ENCODE measurements around the gene PNPT1. TPM values are rescaled to one million over a fixed set of nuclear protein-coding genes. Genes with fewer than 3 reads are reported as not detected.

The PNPT1 gene
- total RNA-seq, 1 donor from 2014 or later = 29.0 TPM

DNA sequence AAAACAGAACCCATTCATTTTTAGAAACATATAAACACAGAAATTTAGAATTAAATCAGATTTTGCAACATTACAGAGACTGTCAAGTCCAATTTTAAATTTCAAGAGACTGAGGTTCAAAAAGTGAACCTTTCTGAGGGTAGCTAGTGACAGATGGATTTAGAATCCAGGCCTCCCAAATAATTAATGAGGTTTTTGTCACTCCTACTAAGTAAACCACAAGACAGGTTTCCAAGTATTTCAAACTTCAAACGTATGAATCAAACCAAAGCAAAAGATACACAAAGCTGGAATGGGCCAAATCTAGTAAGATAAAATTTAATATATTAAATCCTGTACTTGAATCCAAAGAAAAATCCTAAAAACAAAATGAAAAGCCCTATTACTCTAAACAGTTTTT lies 101.5 kb downstream of the PNPT1 start:
- Mint-ChIP-seq H3K4me3 (no peak overlapping the region), H3K36me3 (peaks cover 6% of the 10 kb centered on the region), H3K27me3 (no peaks in the 10 kb centered on the region), H3K9me3 (no peaks in the 10 kb centered on the region), H3K4me1 (ENCODE audit: unreplicated experiment) (no peaks in the 10 kb centered on the region), H3K27ac (no peak overlapping the region)
- no peak for DNase-seq (ENCODE audit: extremely low spot score, unreplicated experiment)
- TF ChIP-seq, protein P1, sequence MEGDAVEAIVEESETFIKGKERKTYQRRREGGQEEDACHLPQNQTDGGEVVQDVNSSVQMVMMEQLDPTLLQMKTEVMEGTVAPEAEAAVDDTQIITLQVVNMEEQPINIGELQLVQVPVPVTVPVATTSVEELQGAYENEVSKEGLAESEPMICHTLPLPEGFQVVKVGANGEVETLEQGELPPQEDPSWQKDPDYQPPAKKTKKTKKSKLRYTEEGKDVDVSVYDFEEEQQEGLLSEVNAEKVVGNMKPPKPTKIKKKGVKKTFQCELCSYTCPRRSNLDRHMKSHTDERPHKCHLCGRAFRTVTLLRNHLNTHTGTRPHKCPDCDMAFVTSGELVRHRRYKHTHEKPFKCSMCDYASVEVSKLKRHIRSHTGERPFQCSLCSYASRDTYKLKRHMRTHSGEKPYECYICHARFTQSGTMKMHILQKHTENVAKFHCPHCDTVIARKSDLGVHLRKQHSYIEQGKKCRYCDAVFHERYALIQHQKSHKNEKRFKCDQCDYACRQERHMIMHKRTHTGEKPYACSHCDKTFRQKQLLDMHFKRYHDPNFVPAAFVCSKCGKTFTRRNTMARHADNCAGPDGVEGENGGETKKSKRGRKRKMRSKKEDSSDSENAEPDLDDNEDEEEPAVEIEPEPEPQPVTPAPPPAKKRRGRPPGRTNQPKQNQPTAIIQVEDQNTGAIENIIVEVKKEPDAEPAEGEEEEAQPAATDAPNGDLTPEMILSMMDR (conservative IDR thresholded peaks at IDR 0.05) = no peak

DNA sequence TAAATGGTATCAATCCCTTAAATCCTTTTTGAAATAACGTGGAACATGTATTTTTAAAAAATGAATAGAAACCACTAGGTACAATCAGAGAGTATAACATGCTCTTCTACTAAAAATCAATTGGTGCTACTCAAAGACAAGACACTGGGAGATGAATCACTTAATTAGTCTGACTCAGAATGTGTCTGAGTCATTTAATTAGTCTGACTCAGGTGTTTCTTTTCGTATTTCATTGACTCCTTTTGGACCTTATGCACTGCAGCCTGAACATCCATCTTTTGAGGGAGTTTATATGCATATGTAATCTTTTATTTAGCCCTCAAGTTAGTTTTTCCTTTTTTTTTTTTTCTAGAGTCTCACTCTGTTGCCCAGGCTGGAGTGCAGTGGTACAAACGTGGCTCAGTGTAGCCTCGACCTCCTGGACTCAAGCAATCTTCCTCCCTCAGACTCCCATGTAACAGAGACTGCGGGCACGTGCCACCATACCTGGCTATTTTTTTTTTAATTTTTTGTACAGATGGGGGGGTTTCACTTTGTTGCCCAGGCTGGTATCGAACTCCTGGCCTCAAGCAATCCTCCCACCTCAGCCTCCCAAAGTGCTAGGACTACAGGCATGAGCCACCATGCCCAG lies 102.7 kb downstream of the PNPT1 start:
- no peak overlapping the region for H3K27ac Mint-ChIP-seq
- TF ChIP-seq, protein P1 (conservative IDR thresholded peaks at IDR 0.05) = no peak
- no peaks in the 10 kb centered on the region for H3K9me3 Mint-ChIP-seq
- no peaks in the 10 kb centered on the region for H3K27me3 Mint-ChIP-seq
- H3K4me3 Mint-ChIP-seq = no peak overlapping the region
- no peaks in the 10 kb centered on the region for H3K4me1 Mint-ChIP-seq (ENCODE audit: unreplicated experiment)
- DNase-seq (ENCODE audit: extremely low spot score, unreplicated experiment) = no peak
- peaks cover 3% of the 10 kb centered on the region for H3K36me3 Mint-ChIP-seq

- no peak for DNase-seq (ENCODE audit: extremely low spot score, unreplicated experiment)
- Mint-ChIP-seq H3K27ac (no peak overlapping the region), H3K27me3 (no peaks in the 10 kb centered on the region), H3K9me3 (no peaks in the 10 kb centered on the region), H3K4me3 (no peak overlapping the region), H3K4me1 (ENCODE audit: unreplicated experiment) (no peaks in the 10 kb centered on the region), H3K36me3 (peaks cover 6% of the 10 kb centered on the region)
- TF ChIP-seq, protein P1 (conservative IDR thresholded peaks at IDR 0.05) = no peak
Observed at GRCh38 chr2:55585451-55586080, 108.1 kb downstream of the PNPT1 start.

Other genes with a start within 250 kb of the PNPT1 start
- gene CFAP36, start 174.1 kb downstream of the PNPT1 start, total RNA-seq (ENCODE audit: low replicate concordance) = 30.6 and 36.1 TPM in 2 replicates
- 54.6 and 59.4 TPM in 2 replicates for gene PPP4R3B, start 76.2 kb downstream of the PNPT1 start, total RNA-seq (ENCODE audit: low replicate concordance)
- 92.5 and 344 TPM in 2 replicates for gene EFEMP1, start 229.9 kb upstream of the PNPT1 start, total RNA-seq (ENCODE audit: low replicate concordance)

Data from type B pancreatic cell (in vitro differentiated cells).